WTC11 (cell line): ENCODE measurements around the gene COL18A1. TPM values are rescaled to one million over a fixed set of nuclear protein-coding genes. Genes with fewer than 3 reads are reported as not detected.

Experiments used
- ATAC-seq: fragments of 200-7000 bp; cut with Tn5 transposase; 2 replicates; pipeline ENCODE4 v1.10.0; 2021; ENCODE audit warnings: mild to moderate bottlenecking, moderate library complexity
- CTCF ChIA-PET: fragments of 300-600 bp; sonication (Branson Sonifier 250); formaldehyde crosslinking; loops from one replicate; lab custom pipeline; 2021; ENCODE audit warnings: antibody characterized with exemption; lab: Charles Lee
- POLR2A ChIA-PET: fragments of 350-600 bp; sonication (Branson Sonifier 250); formaldehyde crosslinking; loops from one replicate; lab custom pipeline; 2021; ENCODE audit warnings: antibody characterized with exemption; lab: Charles Lee
- DNase-seq: peaks from one replicate; pipeline ENCODE4 v3.0.0; 2021; ENCODE audit warnings: low spot score
- H3K27ac Mint-ChIP-seq: 2 replicates; pipeline ENCODE4 v1.8.0; 2021; ENCODE audit warnings: mixed read lengths
- H3K27me3 Mint-ChIP-seq: 2 replicates; pipeline ENCODE4 v1.8.0; 2021; ENCODE audit warnings: low read depth, mild to moderate bottlenecking, moderate library complexity, mixed read lengths
- H3K36me3 Mint-ChIP-seq: 2 replicates; pipeline ENCODE4 v1.8.0; 2021; ENCODE audit warnings: mixed read lengths
- H3K4me1 Mint-ChIP-seq: 2 replicates; pipeline ENCODE4 v1.8.0; 2022; ENCODE audit warnings: mixed read lengths
- H3K4me3 Mint-ChIP-seq: 2 replicates; pipeline ENCODE4 v1.8.0; 2021; ENCODE audit warnings: mild to moderate bottlenecking, moderate library complexity, mixed read lengths
- H3K9me3 Mint-ChIP-seq: 2 replicates; pipeline ENCODE4 v1.8.0; 2021; ENCODE audit warnings: mixed read lengths
- AR ChIP-seq: fragments of 250-450 bp; sonication (Bioruptor Pico); IDR thresholded peaks from 2 replicates; pipeline ENCODE4 v1.9.0; 2021; ENCODE audit warnings: mild to moderate bottlenecking
- ATF3 ChIP-seq: sonication (generic); formaldehyde crosslinking; conservative IDR thresholded peaks from 2 replicates; pipeline ENCODE4 v1.8.1; 2022; ENCODE audit warnings: mild to moderate bottlenecking, missing genetic modification reagents
- E2F5 ChIP-seq: sonication (generic); formaldehyde crosslinking; IDR thresholded peaks from 2 replicates; pipeline ENCODE4 v1.8.1; 2022; ENCODE audit warnings: mild to moderate bottlenecking, moderate library complexity, missing genetic modification reagents
- EMX1 ChIP-seq: fragments of 250-450 bp; sonication (Bioruptor Pico); IDR thresholded peaks from 2 replicates; pipeline ENCODE4 v1.8.0; 2021; ENCODE audit warnings: mild to moderate bottlenecking
- ESRRA ChIP-seq: sonication (generic); formaldehyde crosslinking; IDR thresholded peaks from 2 replicates; pipeline ENCODE4 v1.8.1; 2022; ENCODE audit warnings: mild to moderate bottlenecking, missing genetic modification reagents, borderline replicate concordance
- FOXK1 ChIP-seq: sonication (generic); formaldehyde crosslinking; IDR thresholded peaks from 2 replicates; pipeline ENCODE4 v1.8.0; 2022; ENCODE audit warnings: mild to moderate bottlenecking, moderate library complexity, missing genetic modification reagents
- GTF2I ChIP-seq: fragments of 250-450 bp; sonication (Bioruptor Pico); conservative IDR thresholded peaks from 2 replicates; pipeline ENCODE4 v1.4.0; 2021; ENCODE audit warnings: mild to moderate bottlenecking
- IRF1 ChIP-seq: sonication (generic); formaldehyde crosslinking; IDR thresholded peaks from 2 replicates; pipeline ENCODE4 v1.8.0; 2023; ENCODE audit warnings: missing genetic modification reagents
- MYBL2 ChIP-seq: sonication (generic); formaldehyde crosslinking; IDR thresholded peaks from 2 replicates; pipeline ENCODE4 v1.8.1; 2023; ENCODE audit warnings: mild to moderate bottlenecking, moderate library complexity, missing genetic modification reagents
- RELA ChIP-seq: sonication (generic); formaldehyde crosslinking; IDR thresholded peaks from 2 replicates; pipeline ENCODE4 v1.8.1; 2022; ENCODE audit warnings: missing genetic modification reagents, mild to moderate bottlenecking, borderline replicate concordance
- RORB ChIP-seq: fragments of 250-450 bp; sonication (Bioruptor Pico); IDR thresholded peaks from 2 replicates; pipeline ENCODE4 v1.9.0; 2021; ENCODE audit warnings: mild to moderate bottlenecking
- USF1 ChIP-seq: sonication (generic); formaldehyde crosslinking; IDR thresholded peaks from 2 replicates; pipeline ENCODE4 v1.8.0; 2022; ENCODE audit warnings: mild to moderate bottlenecking, missing genetic modification reagents
- ZNF232 ChIP-seq: sonication (generic); formaldehyde crosslinking; IDR thresholded peaks from 2 replicates; pipeline ENCODE4 v1.8.0; 2022; ENCODE audit warnings: mild to moderate bottlenecking, missing genetic modification reagents
- ZNF532 ChIP-seq: fragments of 250-450 bp; sonication (Bioruptor Pico); IDR thresholded peaks from 2 replicates; pipeline ENCODE4 v1.9.0; 2021; ENCODE audit warnings: mild to moderate bottlenecking, borderline replicate concordance
- total RNA-seq: library from RNA; stranded (reverse); gene quantifications from 3 replicates; pipeline ENCODE4 v1.2.3, GENCODE V29; 2021

Gene COL18A1
- total RNA-seq, 1 experiment from 2014 or later = 231 TPM

- Mint-ChIP-seq H3K36me3 (no peaks in the 10 kb centered on the region), H3K27ac (no peak overlapping the region), H3K9me3 (peaks cover 17% of the 10 kb centered on the region), H3K4me1 (peaks cover 31% of the 10 kb centered on the region), H3K4me3 (no peak overlapping the region)
- no peak for TF ChIP-seq ATF3 (CRISPR knock-in tag)
- no peak for TF ChIP-seq IRF1 (CRISPR knock-in tag)
- no peak for TF ChIP-seq ESRRA (CRISPR knock-in tag)
- no peak for TF ChIP-seq EMX1 (CRISPR knock-in tag)
- TF ChIP-seq, all 79 proteins: peak for 0
- ATAC-seq (no peak), DNase-seq (no peak)
- peaks cover 26% of the 10 kb centered on the region for H3K27me3 Mint-ChIP-seq
- ChIA-PET POLR2A (no interaction called here), CTCF (no interaction called here)
Observed at GRCh38 chr21:45547545-45547900, 142.6 kb downstream of the COL18A1 start.

GRCh38 chr21:45548711-45549491, 143.9 kb downstream of the COL18A1 start:
- H3K27ac Mint-ChIP-seq = no peak overlapping the region
- no peaks in the 10 kb centered on the region for H3K36me3 Mint-ChIP-seq
- POLR2A ChIA-PET = no interaction called here
- peaks cover 26% of the 10 kb centered on the region for H3K27me3 Mint-ChIP-seq
- H3K9me3 Mint-ChIP-seq = peaks cover 17% of the 10 kb centered on the region
- peaks cover 27% of the 10 kb centered on the region for H3K4me1 Mint-ChIP-seq
- no peak overlapping the region for H3K4me3 Mint-ChIP-seq
- CTCF ChIA-PET = no interaction called here
- TF ChIP-seq RORB (no peak), ZNF232 (CRISPR knock-in tag) (no peak), AR (no peak), USF1 (CRISPR knock-in tag) (no peak), ZNF532 (CRISPR knock-in tag) (no peak), E2F5 (CRISPR knock-in tag) (no peak), GTF2I (CRISPR knock-in tag) (no peak), RELA (no peak), MYBL2 (no peak), FOXK1 (no peak)
- TF ChIP-seq, all 79 proteins: peak for 0
- DNase-seq = no peak
- ATAC-seq = no peak
